Measurements from ENCODE around the gene FBXL3. TPM values are rescaled to one million over a fixed set of nuclear protein-coding genes. Genes with fewer than 3 reads are reported as not detected.

The FBXL3 gene
- polyA plus RNA-seq, 1 donor from 2014 or later: 44.1 TPM

DNA sequence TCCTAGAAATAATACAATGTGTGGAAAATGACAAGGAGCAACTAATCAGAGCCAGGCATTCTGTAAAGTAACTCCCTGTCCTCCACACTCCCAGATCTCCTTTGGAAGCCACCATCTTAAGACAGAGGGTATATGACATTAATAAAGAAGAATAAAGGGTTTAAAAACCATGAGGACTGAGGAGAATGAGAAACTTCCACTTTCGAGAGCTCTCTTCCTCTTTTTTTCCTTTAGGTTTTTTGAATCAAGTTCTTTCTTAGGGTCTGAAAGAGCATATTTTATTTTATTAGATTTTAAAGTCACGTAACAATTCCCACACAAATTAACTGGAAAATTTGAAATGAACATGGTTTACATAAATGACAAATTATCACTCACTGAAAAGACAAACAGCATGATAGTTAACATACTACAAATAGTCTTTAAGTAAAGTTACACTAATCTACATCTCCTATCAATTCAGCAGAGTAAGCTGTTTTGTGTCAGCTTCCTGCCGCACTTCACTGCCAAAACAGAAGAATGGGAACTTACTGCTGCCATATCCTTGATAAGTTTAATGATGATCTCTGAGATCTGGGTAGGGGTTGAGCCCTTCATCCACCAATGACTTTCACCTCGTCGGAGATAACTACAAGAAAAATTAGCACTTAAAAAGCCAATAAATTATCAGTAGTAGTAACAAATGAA is 38.6 kb upstream of the FBXL3 start:
- Histone ChIP-seq H3K9ac (ENCODE audit: low read length) (no peak overlapping the region), H3F3A (ENCODE audit: insufficient read depth, low read length, poor library complexity, severe bottlenecking) (no peaks in the 10 kb centered on the region), H4K20me1 (ENCODE audit: insufficient read depth) (no peaks in the 10 kb centered on the region), H3K79me2 (replicated peaks; ENCODE audit: insufficient read depth, low read length) (no peaks in the 10 kb centered on the region), H2AFZ (ENCODE audit: low read depth, low read length) (no peak overlapping the region), H3K36me3 (ENCODE audit: insufficient read depth, low read length) (peaks cover 28% of the 10 kb centered on the region), H3K9me2 (ENCODE audit: insufficient read depth, low read length) (no peaks in the 10 kb centered on the region), H3K27ac (ENCODE audit: low read length) (no peak overlapping the region), H3K27me3 (ENCODE audit: insufficient read depth, low read depth, low read length) (no peaks in the 10 kb centered on the region), H3K9me3 (ENCODE audit: low read length) (no peaks in the 10 kb centered on the region), H3K4me3 (ENCODE audit: low read length) (no peak overlapping the region), H3K4me2 (ENCODE audit: low read length) (no peak overlapping the region)
- TF ChIP-seq, protein P1, sequence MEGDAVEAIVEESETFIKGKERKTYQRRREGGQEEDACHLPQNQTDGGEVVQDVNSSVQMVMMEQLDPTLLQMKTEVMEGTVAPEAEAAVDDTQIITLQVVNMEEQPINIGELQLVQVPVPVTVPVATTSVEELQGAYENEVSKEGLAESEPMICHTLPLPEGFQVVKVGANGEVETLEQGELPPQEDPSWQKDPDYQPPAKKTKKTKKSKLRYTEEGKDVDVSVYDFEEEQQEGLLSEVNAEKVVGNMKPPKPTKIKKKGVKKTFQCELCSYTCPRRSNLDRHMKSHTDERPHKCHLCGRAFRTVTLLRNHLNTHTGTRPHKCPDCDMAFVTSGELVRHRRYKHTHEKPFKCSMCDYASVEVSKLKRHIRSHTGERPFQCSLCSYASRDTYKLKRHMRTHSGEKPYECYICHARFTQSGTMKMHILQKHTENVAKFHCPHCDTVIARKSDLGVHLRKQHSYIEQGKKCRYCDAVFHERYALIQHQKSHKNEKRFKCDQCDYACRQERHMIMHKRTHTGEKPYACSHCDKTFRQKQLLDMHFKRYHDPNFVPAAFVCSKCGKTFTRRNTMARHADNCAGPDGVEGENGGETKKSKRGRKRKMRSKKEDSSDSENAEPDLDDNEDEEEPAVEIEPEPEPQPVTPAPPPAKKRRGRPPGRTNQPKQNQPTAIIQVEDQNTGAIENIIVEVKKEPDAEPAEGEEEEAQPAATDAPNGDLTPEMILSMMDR (IDR thresholded peaks at IDR 0.05; ENCODE audit: poor library complexity, severe bottlenecking): no peak
- TF ChIP-seq MXI1 (conservative IDR thresholded peaks at IDR 0.05; ENCODE audit: poor library complexity, severe bottlenecking) (no peak), SMC3 (conservative IDR thresholded peaks at IDR 0.05; ENCODE audit: poor library complexity) (no peak), POLR2AphosphoS5 (IDR thresholded peaks at IDR 0.05) (no peak), RAD21 (conservative IDR thresholded peaks at IDR 0.05) (no peak), TAF1 (IDR thresholded peaks at IDR 0.05; ENCODE audit: low read depth) (no peak), EP300 (conservative IDR thresholded peaks at IDR 0.05; ENCODE audit: poor library complexity, severe bottlenecking) (no peak), EZH2 (IDR thresholded peaks at IDR 0.05; ENCODE audit: borderline replicate concordance, insufficient read depth, low read length, poor library complexity, severe bottlenecking) (no peak)
- TF ChIP-seq, protein P2, sequence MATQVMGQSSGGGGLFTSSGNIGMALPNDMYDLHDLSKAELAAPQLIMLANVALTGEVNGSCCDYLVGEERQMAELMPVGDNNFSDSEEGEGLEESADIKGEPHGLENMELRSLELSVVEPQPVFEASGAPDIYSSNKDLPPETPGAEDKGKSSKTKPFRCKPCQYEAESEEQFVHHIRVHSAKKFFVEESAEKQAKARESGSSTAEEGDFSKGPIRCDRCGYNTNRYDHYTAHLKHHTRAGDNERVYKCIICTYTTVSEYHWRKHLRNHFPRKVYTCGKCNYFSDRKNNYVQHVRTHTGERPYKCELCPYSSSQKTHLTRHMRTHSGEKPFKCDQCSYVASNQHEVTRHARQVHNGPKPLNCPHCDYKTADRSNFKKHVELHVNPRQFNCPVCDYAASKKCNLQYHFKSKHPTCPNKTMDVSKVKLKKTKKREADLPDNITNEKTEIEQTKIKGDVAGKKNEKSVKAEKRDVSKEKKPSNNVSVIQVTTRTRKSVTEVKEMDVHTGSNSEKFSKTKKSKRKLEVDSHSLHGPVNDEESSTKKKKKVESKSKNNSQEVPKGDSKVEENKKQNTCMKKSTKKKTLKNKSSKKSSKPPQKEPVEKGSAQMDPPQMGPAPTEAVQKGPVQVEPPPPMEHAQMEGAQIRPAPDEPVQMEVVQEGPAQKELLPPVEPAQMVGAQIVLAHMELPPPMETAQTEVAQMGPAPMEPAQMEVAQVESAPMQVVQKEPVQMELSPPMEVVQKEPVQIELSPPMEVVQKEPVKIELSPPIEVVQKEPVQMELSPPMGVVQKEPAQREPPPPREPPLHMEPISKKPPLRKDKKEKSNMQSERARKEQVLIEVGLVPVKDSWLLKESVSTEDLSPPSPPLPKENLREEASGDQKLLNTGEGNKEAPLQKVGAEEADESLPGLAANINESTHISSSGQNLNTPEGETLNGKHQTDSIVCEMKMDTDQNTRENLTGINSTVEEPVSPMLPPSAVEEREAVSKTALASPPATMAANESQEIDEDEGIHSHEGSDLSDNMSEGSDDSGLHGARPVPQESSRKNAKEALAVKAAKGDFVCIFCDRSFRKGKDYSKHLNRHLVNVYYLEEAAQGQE (IDR thresholded peaks at IDR 0.05; ENCODE audit: borderline replicate concordance): no peak

DNA sequence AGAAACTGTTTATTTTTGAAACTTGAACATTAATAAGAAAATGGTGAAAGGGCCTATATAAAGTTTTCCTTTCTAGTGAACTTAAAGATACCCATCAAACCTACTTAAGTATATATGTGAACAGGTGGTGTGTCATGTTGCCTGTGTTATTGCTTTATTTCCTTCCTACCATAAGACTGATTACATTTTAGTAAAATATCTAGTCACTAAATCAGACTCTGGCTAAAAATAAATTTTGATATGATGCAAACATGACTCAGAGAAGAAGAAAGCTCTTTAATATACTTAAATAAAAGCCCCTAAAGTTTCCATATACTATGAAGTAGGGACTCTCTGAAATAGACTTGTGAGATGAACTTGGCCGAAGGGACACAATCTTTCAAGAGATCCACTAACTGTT is 35.1 kb upstream of the FBXL3 start:
- H3F3A ChIP-seq (ENCODE audit: insufficient read depth, low read length, poor library complexity, severe bottlenecking): no peaks in the 10 kb centered on the region
- no peak overlapping the region for H2AFZ ChIP-seq (ENCODE audit: low read depth, low read length)
- H3K4me2 ChIP-seq (ENCODE audit: low read length): no peak overlapping the region
- no peak overlapping the region for H3K27ac ChIP-seq (ENCODE audit: low read length)
- peaks cover 22% of the 10 kb centered on the region for H3K36me3 ChIP-seq (ENCODE audit: insufficient read depth, low read length)
- no peaks in the 10 kb centered on the region for H3K9me2 ChIP-seq (ENCODE audit: insufficient read depth, low read length)
- no peak overlapping the region for H3K4me3 ChIP-seq (ENCODE audit: low read length)
- H3K79me2 ChIP-seq (replicated peaks; ENCODE audit: insufficient read depth, low read length): no peaks in the 10 kb centered on the region
- H3K9me3 ChIP-seq (ENCODE audit: low read length): no peaks in the 10 kb centered on the region
- no peaks in the 10 kb centered on the region for H4K20me1 ChIP-seq (ENCODE audit: insufficient read depth)
- H3K27me3 ChIP-seq (ENCODE audit: insufficient read depth, low read depth, low read length): no peaks in the 10 kb centered on the region
- TF ChIP-seq EZH2 (IDR thresholded peaks at IDR 0.05; ENCODE audit: borderline replicate concordance, insufficient read depth, low read length, poor library complexity, severe bottlenecking) (no peak), EP300 (conservative IDR thresholded peaks at IDR 0.05; ENCODE audit: poor library complexity, severe bottlenecking) (no peak), RAD21 (conservative IDR thresholded peaks at IDR 0.05) (no peak), TAF1 (IDR thresholded peaks at IDR 0.05; ENCODE audit: low read depth) (no peak)
- TF ChIP-seq, protein P2 (IDR thresholded peaks at IDR 0.05; ENCODE audit: borderline replicate concordance): no peak
- H3K9ac ChIP-seq (ENCODE audit: low read length): no peak overlapping the region

All from neural cell (in vitro differentiated cells).